ENCODE results near the gene ALDH1A1. TPM values are rescaled to one million over a fixed set of nuclear protein-coding genes. Genes with fewer than 3 reads are reported as not detected.

Gene ALDH1A1
- polyA plus RNA-seq, 1 donor (not counting 4 experiments of a cell fraction or from before 2014, with no cell fraction given), result 0.08 TPM

DNA sequence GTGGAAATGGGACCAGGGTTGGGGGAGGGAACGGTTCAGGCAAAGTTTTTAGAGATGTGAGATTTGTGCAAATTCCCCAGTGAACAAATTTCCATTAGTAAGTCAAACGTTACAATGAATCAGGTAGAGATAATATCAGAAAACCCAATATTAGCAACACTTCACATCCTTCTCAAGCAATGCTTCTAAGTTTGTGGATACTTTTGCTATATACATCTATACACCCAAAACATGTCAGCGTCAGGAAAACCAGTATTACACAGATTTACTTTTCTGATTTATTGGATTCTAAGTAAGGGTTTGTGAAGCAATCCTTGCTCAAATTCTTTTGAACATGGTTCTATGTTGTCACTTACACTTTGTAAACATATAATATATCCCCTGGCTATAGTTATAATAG, 6.5 kb downstream of the ALDH1A1 start:
- Histone ChIP-seq H3K27ac (ENCODE audit: control insufficient read depth, insufficient read depth, low read length) (no peak overlapping the region), H3K4me1 (ENCODE audit: control insufficient read depth, extremely low read depth, insufficient read depth, low read length) (no peaks in the 10 kb centered on the region), H3K79me2 (ENCODE audit: control insufficient read depth, insufficient read depth, low read length) (no peaks in the 10 kb centered on the region), H3K4me3 (ENCODE audit: control insufficient read depth in 2 of 3, extremely low read depth in 1 of 3, insufficient read depth in 2 of 3, low read depth in 1 of 3, low read length in 3 of 3) (no peak overlapping the region), H3K9ac (ENCODE audit: control insufficient read depth, extremely low read depth, insufficient read depth, low read length) (no peak overlapping the region), H4K20me1 (ENCODE audit: control insufficient read depth, extremely low read depth, insufficient read depth, low read length) (no peaks in the 10 kb centered on the region), H2AFZ (ENCODE audit: control insufficient read depth, low read length) (no peak overlapping the region), H3K9me3 (ENCODE audit: control insufficient read depth, low read depth, low read length) (no peaks in the 10 kb centered on the region), H3K27me3 (ENCODE audit: control insufficient read depth, extremely low read depth, insufficient read depth, low read length) (peaks cover 7% of the 10 kb centered on the region), H3K4me2 (ENCODE audit: control insufficient read depth, extremely low read depth, insufficient read depth, low read depth, low read length) (no peak overlapping the region), H3K36me3 (ENCODE audit: control insufficient read depth in 2 of 2, extremely low read depth in 1 of 2, insufficient read depth in 2 of 2, low read length in 2 of 2) (no peaks in the 10 kb centered on the region), H3K9me1 (ENCODE audit: control insufficient read depth, extremely low read depth, insufficient read depth, low read length) (no peaks in the 10 kb centered on the region)
- TF ChIP-seq, protein P1, sequence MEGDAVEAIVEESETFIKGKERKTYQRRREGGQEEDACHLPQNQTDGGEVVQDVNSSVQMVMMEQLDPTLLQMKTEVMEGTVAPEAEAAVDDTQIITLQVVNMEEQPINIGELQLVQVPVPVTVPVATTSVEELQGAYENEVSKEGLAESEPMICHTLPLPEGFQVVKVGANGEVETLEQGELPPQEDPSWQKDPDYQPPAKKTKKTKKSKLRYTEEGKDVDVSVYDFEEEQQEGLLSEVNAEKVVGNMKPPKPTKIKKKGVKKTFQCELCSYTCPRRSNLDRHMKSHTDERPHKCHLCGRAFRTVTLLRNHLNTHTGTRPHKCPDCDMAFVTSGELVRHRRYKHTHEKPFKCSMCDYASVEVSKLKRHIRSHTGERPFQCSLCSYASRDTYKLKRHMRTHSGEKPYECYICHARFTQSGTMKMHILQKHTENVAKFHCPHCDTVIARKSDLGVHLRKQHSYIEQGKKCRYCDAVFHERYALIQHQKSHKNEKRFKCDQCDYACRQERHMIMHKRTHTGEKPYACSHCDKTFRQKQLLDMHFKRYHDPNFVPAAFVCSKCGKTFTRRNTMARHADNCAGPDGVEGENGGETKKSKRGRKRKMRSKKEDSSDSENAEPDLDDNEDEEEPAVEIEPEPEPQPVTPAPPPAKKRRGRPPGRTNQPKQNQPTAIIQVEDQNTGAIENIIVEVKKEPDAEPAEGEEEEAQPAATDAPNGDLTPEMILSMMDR (optimal IDR thresholded peaks at IDR 0.05 in 1 of 3, IDR thresholded peaks at IDR 0.05 in 1 of 3, conservative IDR thresholded peaks at IDR 0.05 in 1 of 3; ENCODE audit: extremely low read depth in 1 of 3, insufficient read depth in 2 of 3, low read length in 3 of 3), result no peak
- TF ChIP-seq EZH2 (IDR thresholded peaks at IDR 0.05; ENCODE audit: low read length), result no peak
- dilution Hi-C loops (cut with MboI; ENCODE audit: extremely low pct_ligation_motif_present, low sequenced_read_pairs), result no loop called here
- no peak for DNase-seq (ENCODE audit: low read depth, low spot score)
- no peak for FAIRE-seq

DNA sequence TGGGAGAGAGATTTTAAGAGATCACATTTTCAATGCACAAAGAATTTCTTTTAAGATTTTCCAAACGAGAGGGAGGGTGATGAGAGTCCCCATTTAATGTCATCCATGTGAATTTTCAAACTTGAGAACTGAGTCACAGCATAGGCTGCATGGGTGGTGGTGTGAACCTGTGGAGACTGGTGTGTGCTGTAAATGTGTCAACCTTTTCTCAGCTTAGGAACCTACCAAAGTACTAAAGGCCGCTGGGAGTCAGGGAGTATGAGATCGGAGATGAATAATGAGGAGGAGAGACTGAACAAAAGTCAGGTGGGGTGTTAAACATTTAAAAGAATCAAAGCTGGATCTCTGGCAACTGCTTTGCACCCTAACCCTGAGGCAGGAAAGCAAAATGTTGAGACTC, 7.5 kb downstream of the ALDH1A1 start:
- H3K4me1 ChIP-seq (ENCODE audit: control insufficient read depth, extremely low read depth, insufficient read depth, low read length), result no peaks in the 10 kb centered on the region
- no peaks in the 10 kb centered on the region for H3K9me1 ChIP-seq (ENCODE audit: control insufficient read depth, extremely low read depth, insufficient read depth, low read length)
- H3K4me3 ChIP-seq (ENCODE audit: control insufficient read depth in 2 of 3, extremely low read depth in 1 of 3, insufficient read depth in 2 of 3, low read depth in 1 of 3, low read length in 3 of 3), result no peak overlapping the region
- peaks cover 7% of the 10 kb centered on the region for H3K27me3 ChIP-seq (ENCODE audit: control insufficient read depth, extremely low read depth, insufficient read depth, low read length)
- no peak overlapping the region for H3K27ac ChIP-seq (ENCODE audit: control insufficient read depth, insufficient read depth, low read length)
- H3K79me2 ChIP-seq (ENCODE audit: control insufficient read depth, insufficient read depth, low read length), result no peaks in the 10 kb centered on the region
- H3K4me2 ChIP-seq (ENCODE audit: control insufficient read depth, extremely low read depth, insufficient read depth, low read depth, low read length), result no peak overlapping the region
- no peaks in the 10 kb centered on the region for H4K20me1 ChIP-seq (ENCODE audit: control insufficient read depth, extremely low read depth, insufficient read depth, low read length)
- no peak for DNase-seq (ENCODE audit: low read depth, low spot score)
- H3K9me3 ChIP-seq (ENCODE audit: control insufficient read depth, low read depth, low read length), result no peaks in the 10 kb centered on the region
- H3K9ac ChIP-seq (ENCODE audit: control insufficient read depth, extremely low read depth, insufficient read depth, low read length), result no peak overlapping the region
- TF ChIP-seq EZH2 (IDR thresholded peaks at IDR 0.05; ENCODE audit: low read length), result no peak
- H3K36me3 ChIP-seq (ENCODE audit: control insufficient read depth in 2 of 2, extremely low read depth in 1 of 2, insufficient read depth in 2 of 2, low read length in 2 of 2), result no peaks in the 10 kb centered on the region
- no peak for FAIRE-seq
- no peak overlapping the region for H2AFZ ChIP-seq (ENCODE audit: control insufficient read depth, low read length)
- dilution Hi-C loops (cut with MboI; ENCODE audit: extremely low pct_ligation_motif_present, low sequenced_read_pairs), result no loop called here

DNA sequence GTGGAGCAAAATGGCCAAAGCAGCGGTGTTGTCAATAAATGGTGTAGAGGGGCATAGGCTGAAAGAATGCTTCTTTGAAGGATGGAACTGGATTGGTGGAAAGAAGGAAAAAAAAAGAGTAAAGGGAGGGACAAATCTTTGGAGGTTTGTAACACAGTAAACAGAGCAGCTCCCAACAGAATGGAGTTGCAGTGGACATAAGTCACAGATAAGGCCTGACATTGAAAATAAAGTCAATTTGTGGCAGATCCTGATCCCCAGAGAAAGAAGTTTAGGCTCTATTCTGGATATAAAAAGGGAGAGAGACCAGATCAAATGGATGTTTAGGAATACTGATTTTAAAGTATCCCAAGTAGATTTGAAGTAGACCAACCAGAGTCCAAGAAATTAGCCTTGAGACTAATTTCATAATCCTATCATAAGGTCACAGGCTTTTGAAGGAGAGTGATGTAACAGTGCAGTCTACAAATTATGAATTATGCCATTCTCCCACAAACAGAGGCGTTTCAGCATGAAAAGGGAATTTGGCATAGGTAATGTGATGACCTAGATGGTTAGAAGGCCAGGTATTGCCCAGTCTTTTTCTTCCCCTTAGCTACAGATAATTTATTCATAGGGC, 8.9 kb downstream of the ALDH1A1 start:
- no peak for FAIRE-seq

More for the DNA sequence above, 8.9 kb downstream of the ALDH1A1 start:
- no peak overlapping the region for H2AFZ ChIP-seq (ENCODE audit: control insufficient read depth, low read length)
- H3K4me1 ChIP-seq (ENCODE audit: control insufficient read depth, extremely low read depth, insufficient read depth, low read length), result no peaks in the 10 kb centered on the region
- dilution Hi-C loops (cut with MboI; ENCODE audit: extremely low pct_ligation_motif_present, low sequenced_read_pairs), result no loop called here
- no peaks in the 10 kb centered on the region for H4K20me1 ChIP-seq (ENCODE audit: control insufficient read depth, extremely low read depth, insufficient read depth, low read length)
- DNase-seq (ENCODE audit: low read depth, low spot score), result no peak
- no peak overlapping the region for H3K9ac ChIP-seq (ENCODE audit: control insufficient read depth, extremely low read depth, insufficient read depth, low read length)
- H3K4me3 ChIP-seq (ENCODE audit: control insufficient read depth in 2 of 3, extremely low read depth in 1 of 3, insufficient read depth in 2 of 3, low read depth in 1 of 3, low read length in 3 of 3), result no peak overlapping the region
- H3K27ac ChIP-seq (ENCODE audit: control insufficient read depth, insufficient read depth, low read length), result no peak overlapping the region
- H3K9me3 ChIP-seq (ENCODE audit: control insufficient read depth, low read depth, low read length), result no peaks in the 10 kb centered on the region
- H3K4me2 ChIP-seq (ENCODE audit: control insufficient read depth, extremely low read depth, insufficient read depth, low read depth, low read length), result no peak overlapping the region
- H3K79me2 ChIP-seq (ENCODE audit: control insufficient read depth, insufficient read depth, low read length), result no peaks in the 10 kb centered on the region
- peaks cover 5% of the 10 kb centered on the region for H3K27me3 ChIP-seq (ENCODE audit: control insufficient read depth, extremely low read depth, insufficient read depth, low read length)
- H3K9me1 ChIP-seq (ENCODE audit: control insufficient read depth, extremely low read depth, insufficient read depth, low read length), result no peaks in the 10 kb centered on the region
- H3K36me3 ChIP-seq (ENCODE audit: control insufficient read depth in 2 of 2, extremely low read depth in 1 of 2, insufficient read depth in 2 of 2, low read length in 2 of 2), result no peaks in the 10 kb centered on the region
- TF ChIP-seq, protein P1 (optimal IDR thresholded peaks at IDR 0.05 in 1 of 3, IDR thresholded peaks at IDR 0.05 in 1 of 3, conservative IDR thresholded peaks at IDR 0.05 in 1 of 3; ENCODE audit: extremely low read depth in 1 of 3, insufficient read depth in 2 of 3, low read length in 3 of 3), result no peak
- no peak for TF ChIP-seq EZH2 (IDR thresholded peaks at IDR 0.05; ENCODE audit: low read length)
